Fibroblast of lung (primary cell): ENCODE measurements around the gene WDR62. TPM values are rescaled to one million over a fixed set of nuclear protein-coding genes. Genes with fewer than 3 reads are reported as not detected.

Experiments
- DNase-seq, 2 donors: peaks; one replicate each; pipeline versions ENCODE4 v3.0.0 to v3.0.0-alpha.2; 2010; ENCODE audit warnings: low read depth in 2 of 2
- H2AFZ ChIP-seq: 2 replicates; pipeline ENCODE4 v1.5.1; 2012; ENCODE audit warnings: low read length, control low read depth, inconsistent platforms
- H3K27ac ChIP-seq: 2 replicates; pipeline ENCODE4 v1.5.1; 2011; ENCODE audit warnings: low read length, control low read depth; ENCODE audit not compliant: insufficient read depth
- H3K27me3 ChIP-seq: 2 replicates; pipeline ENCODE4 v1.5.1; 2011; ENCODE audit warnings: mild to moderate bottlenecking, low read length; ENCODE audit not compliant: control insufficient read depth, insufficient read depth
- H3K36me3 ChIP-seq: 2 replicates; pipeline ENCODE4 v1.5.1; 2011; ENCODE audit warnings: low read length; ENCODE audit not compliant: control insufficient read depth, insufficient read depth
- H3K4me1 ChIP-seq: 2 replicates; pipeline ENCODE4 v1.5.1; 2011; ENCODE audit warnings: low read length; ENCODE audit not compliant: control insufficient read depth, insufficient read depth; ENCODE audit errors: extremely low read depth
- H3K4me2 ChIP-seq: 2 replicates; pipeline ENCODE4 v1.5.1; 2011; ENCODE audit warnings: low read length, control low read depth; ENCODE audit not compliant: insufficient read depth; ENCODE audit errors: extremely low read depth
- H3K4me3 ChIP-seq, 4 experiments: fragments of 200-600 bp in 1 of 4; sonication (generic) in 1 of 4; replicated peaks in 1 of 4; 2 replicates each; pipeline ENCODE4 v1.5.1; 2011 to 2016; ENCODE audit warnings: low read length in 4 of 4, low read depth in 3 of 4, mild to moderate bottlenecking in 3 of 4, control low read depth in 2 of 4, inconsistent platforms in 1 of 4, mixed read lengths in 1 of 4; ENCODE audit not compliant: insufficient read depth in 1 of 4; ENCODE audit errors: control extremely low read depth in 1 of 4
- H3K79me2 ChIP-seq: 2 replicates; pipeline ENCODE4 v1.5.1; 2012; ENCODE audit warnings: mild to moderate bottlenecking, low read length, inconsistent platforms; ENCODE audit not compliant: control insufficient read depth, insufficient read depth
- H3K9ac ChIP-seq: 2 replicates; pipeline ENCODE4 v1.5.1; 2011; ENCODE audit warnings: mild to moderate bottlenecking, low read length, control low read depth; ENCODE audit not compliant: insufficient read depth
- H3K9me3 ChIP-seq: 2 replicates; pipeline ENCODE4 v1.5.1; 2012; ENCODE audit warnings: low read depth, low read length; ENCODE audit not compliant: control insufficient read depth, insufficient read depth
- H4K20me1 ChIP-seq: 2 replicates; pipeline ENCODE4 v1.5.1; 2011; ENCODE audit warnings: low read length; ENCODE audit not compliant: control insufficient read depth, insufficient read depth; ENCODE audit errors: extremely low read depth
- CTCF ChIP-seq, 2 donors: IDR thresholded peaks in 1 of 2; conservative IDR thresholded peaks in 1 of 2; 1 replicate in 1 of 2; 2 replicates in 1 of 2; pipeline ENCODE4 v1.5.1; 2011 to 2012; ENCODE audit warnings: low read length in 2 of 2, control low read depth in 1 of 2, inconsistent platforms in 1 of 2, low read depth in 1 of 2, mild to moderate bottlenecking in 1 of 2
- EZH2 ChIP-seq: IDR thresholded peaks from 2 replicates; pipeline ENCODE4 v1.5.1; 2012; ENCODE audit warnings: low read length, control low read depth, mild to moderate bottlenecking; ENCODE audit errors: missing control alignments
- polyA plus RNA-seq, 2 donors: library from polyadenylated mRNA; depleted of rRNA in 1 of 2; stranded (reverse) in 1 of 2; unstranded in 1 of 2; fragments of >200 nt; gene quantifications; 2 replicates each; pipeline ENCODE4 v1.2.1, GENCODE V29; 2011 to 2012; ENCODE audit warnings: missing spikeins in 1 of 2
- total RNA-seq: library from RNA; depleted of rRNA; stranded (reverse); fragments of >200 nt; gene quantifications from 2 replicates; pipeline ENCODE4 v1.2.1, GENCODE V29; 2014

Gene WDR62
- total and polyA plus RNA-seq, 2 donors (not counting 1 experiment from before 2014, with no cell fraction given) = 1.1 to 2.8 TPM

DNA sequence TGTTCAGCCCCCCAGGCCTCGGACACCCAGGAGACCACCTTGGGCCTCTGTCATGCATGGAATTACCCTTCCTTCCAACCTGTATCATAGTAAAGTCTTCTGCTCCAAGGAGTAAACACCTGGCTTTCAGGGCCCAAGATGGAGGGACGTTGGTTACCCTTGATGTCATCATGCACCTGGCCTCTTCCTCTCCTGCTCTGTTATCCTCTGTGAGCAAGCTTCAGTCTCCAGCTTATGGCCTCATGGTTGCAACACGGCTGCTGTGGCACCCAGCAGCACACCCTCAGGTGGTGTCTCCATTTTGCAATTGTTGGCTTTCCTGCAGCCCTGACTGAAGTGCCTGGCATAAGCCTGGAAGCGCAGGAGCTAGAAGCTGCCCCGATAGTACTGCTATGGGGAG is 52.3 kb downstream of the WDR62 start:
- Histone ChIP-seq H3K4me1 (no peaks in the 10 kb centered on the region), H3K36me3 (peaks cover 10% of the 10 kb centered on the region), H4K20me1 (no peaks in the 10 kb centered on the region), H3K4me3 (no peak overlapping the region), H3K27ac (no peak overlapping the region), H3K27me3 (no peaks in the 10 kb centered on the region), H3K9ac (no peak overlapping the region), H3K79me2 (no peaks in the 10 kb centered on the region), H2AFZ (no peak overlapping the region), H3K9me3 (no peaks in the 10 kb centered on the region), H3K4me2 (no peak overlapping the region)
- DNase-seq = no peak
- TF ChIP-seq CTCF (conservative IDR thresholded peaks at IDR 0.05 in 1 of 2, IDR thresholded peaks at IDR 0.05 in 1 of 2; ENCODE audit: low read depth in 1 of 2, low read length in 2 of 2) (no peak), EZH2 (no peak)

GRCh38 chr19:36108684-36109083 is 54.0 kb downstream of the WDR62 start:
- Histone ChIP-seq H3K9me3 (no peaks in the 10 kb centered on the region), H3K79me2 (peaks cover 2% of the 10 kb centered on the region)

GRCh38 chr19:36110487-36111199 is 55.9 kb downstream of the WDR62 start, which contains the start of gene OVOL3:
Gene OVOL3, plus strand, starts transcription at chr19:36111143. Its CDS starts 60 bp downstream, at chr19:36111203.
- no peak within 1 kb of the TSS for H3K9ac ChIP-seq
- peaks cover 9% of the 10 kb centered on the region for H3K36me3 ChIP-seq
- no peaks in the 10 kb centered on the region for H4K20me1 ChIP-seq
- no peaks in the 10 kb centered on the region for H3K27me3 ChIP-seq
- H3K27ac ChIP-seq = no peak within 1 kb of the TSS
- no peak for TF ChIP-seq CTCF (conservative IDR thresholded peaks at IDR 0.05 in 1 of 2, IDR thresholded peaks at IDR 0.05 in 1 of 2; ENCODE audit: low read depth in 1 of 2, low read length in 2 of 2)
- no peak for TF ChIP-seq EZH2
- no peak within 1 kb of the TSS for H3K4me3 ChIP-seq
- no peak within 1 kb of the TSS for H2AFZ ChIP-seq
- H3K4me2 ChIP-seq = no peak within 1 kb of the TSS
- H3K79me2 ChIP-seq = peaks cover 9% of the 10 kb centered on the region
- no peak for DNase-seq
- peaks cover 6% of the 10 kb centered on the region for H3K4me1 ChIP-seq
- H3K9me3 ChIP-seq = no peaks in the 10 kb centered on the region

More at GRCh38 chr19:36108684-36109083, 54.0 kb downstream of the WDR62 start:
- H3K27me3 ChIP-seq = no peaks in the 10 kb centered on the region
- DNase-seq = no peak
- H3K4me2 ChIP-seq = no peak overlapping the region
- peaks cover 13% of the 10 kb centered on the region for H3K36me3 ChIP-seq
- H3K4me1 ChIP-seq = peaks cover 1% of the 10 kb centered on the region
- no peaks in the 10 kb centered on the region for H4K20me1 ChIP-seq
- TF ChIP-seq CTCF (conservative IDR thresholded peaks at IDR 0.05 in 1 of 2, IDR thresholded peaks at IDR 0.05 in 1 of 2; ENCODE audit: low read depth in 1 of 2, low read length in 2 of 2) (no peak), EZH2 (no peak)
- H2AFZ ChIP-seq = no peak overlapping the region
- H3K9ac ChIP-seq = no peak overlapping the region
- no peak overlapping the region for H3K27ac ChIP-seq
- no peak overlapping the region for H3K4me3 ChIP-seq
